HEK293 (cell line): Measurements from ENCODE around the gene TBC1D22A.

Experiments used
- CTCF ChIA-PET: fragments of 350-600 bp; formaldehyde crosslinking; extraction: SDS; loops from one replicate; lab custom pipeline; 2021; ENCODE audit warnings: antibody characterized with exemption; lab: Yijun Ruan, JAX
- POLR2A ChIA-PET: fragments of 300-600 bp; formaldehyde crosslinking; extraction: SDS; loops from one replicate; lab custom pipeline; 2020; ENCODE audit warnings: antibody characterized with exemption, inconsistent platforms; lab: Yijun Ruan, JAX
- H3K27ac ChIP-seq: fragments of 200-500 bp; sonication (Bioruptor generic); 2 replicates; pipeline ENCODE4 v1.5.1; 2014; ENCODE audit warnings: low read depth, low read length, control low read depth, inconsistent platforms; ENCODE audit errors: extremely low read depth
- H3K36me3 ChIP-seq, 2 experiments: fragments of 200-500 bp in 1 of 2; sonication (Bioruptor generic) in 1 of 2; 1 replicate in 1 of 2; 2 replicates in 1 of 2; pipeline ENCODE4 v1.5.1; 2014 to 2017; ENCODE audit warnings: inconsistent platforms in 2 of 2, low read length in 2 of 2; ENCODE audit not compliant: control insufficient read depth in 2 of 2, insufficient read depth in 1 of 2
- H3K4me1 ChIP-seq: fragments of 200-500 bp; sonication (Bioruptor generic); 2 replicates; pipeline ENCODE4 v1.5.1; 2014; ENCODE audit warnings: mild to moderate bottlenecking, low read length, inconsistent platforms; ENCODE audit not compliant: control insufficient read depth, insufficient read depth
- H3K4me3 ChIP-seq: 2 replicates; pipeline ENCODE4 v1.5.1; 2011; ENCODE audit warnings: low read depth, mild to moderate bottlenecking, control low read depth, low read length, moderate library complexity
- H3K9me3 ChIP-seq: fragments of 200-500 bp; sonication (Bioruptor generic); 2 replicates; pipeline ENCODE4 v1.5.1; 2014; ENCODE audit warnings: low read depth, low read length, inconsistent platforms; ENCODE audit not compliant: control insufficient read depth, insufficient read depth
- KLF7 ChIP-seq: fragments of 450-650 bp; formaldehyde crosslinking; IDR thresholded peaks from 2 replicates; pipeline ENCODE4 v1.5.1; 2016; ENCODE audit warnings: missing biosample characterization, missing genetic modification characterization, borderline replicate concordance
- KLF9 ChIP-seq: fragments of 450-650 bp; formaldehyde crosslinking; IDR thresholded peaks from 2 replicates; pipeline ENCODE4 v1.5.1; 2016; ENCODE audit warnings: missing biosample characterization, missing genetic modification characterization, low read depth
- MYNN ChIP-seq: fragments of 450-650 bp; formaldehyde crosslinking; IDR thresholded peaks from 2 replicates; pipeline ENCODE4 v1.5.1; 2016; ENCODE audit warnings: missing biosample characterization, missing genetic modification characterization, borderline replicate concordance
- MZF1 ChIP-seq: fragments of 450-650 bp; formaldehyde crosslinking; IDR thresholded peaks from 2 replicates; pipeline ENCODE4 v1.5.1; 2017; ENCODE audit warnings: missing biosample characterization, missing genetic modification characterization, borderline replicate concordance
- OVOL3 ChIP-seq: fragments of 450-650 bp; formaldehyde crosslinking; IDR thresholded peaks from 2 replicates; pipeline ENCODE4 v1.5.1; 2016; ENCODE audit warnings: missing biosample characterization, missing genetic modification characterization
- YY2 ChIP-seq: fragments of 450-650 bp; formaldehyde crosslinking; IDR thresholded peaks from 2 replicates; pipeline ENCODE4 v1.5.1; 2016; ENCODE audit warnings: missing biosample characterization, missing genetic modification characterization
- ZFP37 ChIP-seq: fragments of 450-650 bp; formaldehyde crosslinking; IDR thresholded peaks from 2 replicates; pipeline ENCODE4 v1.5.1; 2016; ENCODE audit warnings: missing biosample characterization, missing genetic modification characterization
- ZNF16 ChIP-seq: fragments of 450-650 bp; formaldehyde crosslinking; IDR thresholded peaks from 2 replicates; pipeline ENCODE4 v1.5.1; 2016; ENCODE audit warnings: low read depth, missing biosample characterization, missing genetic modification characterization
- ZNF2 ChIP-seq: fragments of 450-650 bp; formaldehyde crosslinking; IDR thresholded peaks from 2 replicates; pipeline ENCODE4 v1.5.1; 2016; ENCODE audit warnings: missing biosample characterization, missing genetic modification characterization
- ZNF239 ChIP-seq: fragments of 450-650 bp; formaldehyde crosslinking; IDR thresholded peaks from 2 replicates; pipeline ENCODE4 v1.5.1; 2016; ENCODE audit warnings: missing biosample characterization, missing genetic modification characterization
- ZNF48 ChIP-seq: fragments of 450-650 bp; formaldehyde crosslinking; IDR thresholded peaks from 2 replicates; pipeline ENCODE4 v1.5.1; 2016; ENCODE audit warnings: missing biosample characterization, missing genetic modification characterization
- ZNF555 ChIP-seq: fragments of 450-650 bp; formaldehyde crosslinking; conservative IDR thresholded peaks from 2 replicates; pipeline ENCODE4 v1.5.1; 2017; ENCODE audit warnings: missing biosample characterization, mild to moderate bottlenecking, missing genetic modification characterization, inconsistent platforms
- ZNF623 ChIP-seq: fragments of 450-650 bp; formaldehyde crosslinking; IDR thresholded peaks from 2 replicates; pipeline ENCODE4 v1.5.1; 2016; ENCODE audit warnings: missing biosample characterization, missing genetic modification characterization
- ZNF701 ChIP-seq: fragments of 450-650 bp; formaldehyde crosslinking; IDR thresholded peaks from 2 replicates; pipeline ENCODE4 v1.5.1; 2016; ENCODE audit warnings: missing biosample characterization, missing genetic modification characterization
- ZNF792 ChIP-seq: fragments of 450-650 bp; formaldehyde crosslinking; IDR thresholded peaks from 2 replicates; pipeline ENCODE4 v1.5.1; 2016; ENCODE audit warnings: missing biosample characterization, missing genetic modification characterization
- ZNF830 ChIP-seq: fragments of 450-650 bp; IDR thresholded peaks from 2 replicates; pipeline ENCODE4 v1.5.0; 2018; ENCODE audit warnings: missing biosample characterization, missing genetic modification characterization, low read depth, mild to moderate bottlenecking, moderate library complexity
- TF ChIP-seq, protein P1 (sequence below): fragments of 450-650 bp; formaldehyde crosslinking; IDR thresholded peaks from 2 replicates; pipeline ENCODE4 v1.5.1; 2016; ENCODE audit warnings: missing biosample characterization, missing genetic modification characterization
- TF ChIP-seq, protein P2 (sequence below): fragments of 450-650 bp; formaldehyde crosslinking; IDR thresholded peaks from 2 replicates; pipeline ENCODE4 v1.5.1; 2016; ENCODE audit warnings: missing biosample characterization, missing genetic modification characterization
- TF ChIP-seq, protein P3 (sequence below): sonication (generic); formaldehyde crosslinking; IDR thresholded peaks from 2 replicates; pipeline ENCODE4 v1.8.1; 2022; ENCODE audit warnings: mild to moderate bottlenecking, moderate library complexity, missing genetic modification reagents
- TF ChIP-seq, protein P4 (sequence below): fragments of 450-650 bp; formaldehyde crosslinking; IDR thresholded peaks from 2 replicates; pipeline ENCODE4 v1.5.1; 2016; ENCODE audit warnings: missing biosample characterization, missing genetic modification characterization
- TF ChIP-seq, protein P5 (sequence below): fragments of 450-650 bp; formaldehyde crosslinking; IDR thresholded peaks from 2 replicates; pipeline ENCODE4 v1.5.1; 2016; ENCODE audit warnings: missing biosample characterization, missing genetic modification characterization, low read depth
- TF ChIP-seq, protein P6 (sequence below): fragments of 450-650 bp; formaldehyde crosslinking; IDR thresholded peaks from 2 replicates; pipeline ENCODE4 v1.5.1; 2016; ENCODE audit warnings: missing biosample characterization, missing genetic modification characterization

TBC1D22A gene

DNA sequence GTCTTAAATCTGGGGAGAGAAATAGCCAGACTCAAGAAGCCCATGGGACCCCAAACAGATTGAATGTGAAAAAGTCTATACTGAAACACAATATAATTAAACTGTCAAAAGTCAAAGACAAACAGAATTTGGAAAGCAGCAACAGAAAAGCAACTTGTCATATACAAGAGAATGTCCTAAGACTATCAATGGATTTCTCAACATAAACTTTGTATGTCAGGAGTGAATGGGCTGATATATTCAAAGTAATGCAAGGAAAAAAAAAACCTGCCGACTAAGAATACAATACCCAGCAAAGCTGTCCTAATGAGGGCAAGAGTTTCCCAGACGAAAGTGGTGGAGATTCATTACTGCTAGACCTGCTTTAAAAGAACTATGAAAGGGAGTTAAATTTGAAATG is 73.2 kb downstream of the TBC1D22A start (continued):
- TF ChIP-seq MYNN (tag by site-specific recombination) (no peak), MZF1 (tag by site-specific recombination) (no peak)

DNA sequence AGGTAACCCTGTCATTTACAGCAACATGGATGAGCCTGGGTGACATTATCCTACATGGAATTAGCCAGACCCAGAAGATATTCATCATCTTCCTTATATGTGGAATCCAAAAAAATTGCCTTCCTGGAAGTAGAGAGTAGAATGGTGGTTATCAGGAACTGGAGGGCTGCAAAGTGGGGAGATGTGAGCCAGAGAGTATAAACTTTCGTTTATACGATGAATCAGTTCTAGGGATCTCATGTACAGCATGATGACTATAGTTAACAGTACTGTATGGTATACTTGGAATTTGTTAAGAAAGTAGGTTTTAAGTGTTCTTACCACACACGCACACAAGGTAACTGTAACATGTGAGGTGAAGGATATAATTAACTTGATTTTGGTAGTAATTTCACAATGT is 79.1 kb downstream of the TBC1D22A start:
- POLR2A ChIA-PET, result no interaction called here

DNA sequence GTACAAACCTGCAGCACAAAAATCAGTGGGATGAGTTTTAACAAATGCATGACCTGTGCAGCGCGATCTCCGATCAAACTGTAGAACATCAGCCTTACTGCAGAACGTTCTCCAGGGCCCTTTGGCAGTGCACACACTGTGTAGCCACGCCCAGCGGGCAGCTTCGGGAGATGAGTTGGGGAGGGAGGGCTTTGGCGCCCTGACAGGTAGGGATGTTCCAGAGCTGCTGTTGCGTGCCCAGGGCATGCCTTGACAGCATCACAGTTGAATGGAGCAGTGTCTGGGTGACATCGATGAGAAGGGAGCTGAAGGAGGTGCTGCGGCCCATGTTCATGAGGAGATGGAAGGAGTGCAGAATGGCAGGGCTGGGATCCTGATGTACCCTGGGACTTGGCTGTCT is 80.2 kb downstream of the TBC1D22A start:
- Histone ChIP-seq H3K4me1 (no peaks in the 10 kb centered on the region), H3K27ac (no peak overlapping the region), H3K9me3 (no peaks in the 10 kb centered on the region), H3K36me3 (no peaks in the 10 kb centered on the region), H3K4me3 (no peak overlapping the region)
- TF ChIP-seq OVOL3 (tag by site-specific recombination) (no peak), ZNF48 (no peak)
- TF ChIP-seq, protein P1, sequence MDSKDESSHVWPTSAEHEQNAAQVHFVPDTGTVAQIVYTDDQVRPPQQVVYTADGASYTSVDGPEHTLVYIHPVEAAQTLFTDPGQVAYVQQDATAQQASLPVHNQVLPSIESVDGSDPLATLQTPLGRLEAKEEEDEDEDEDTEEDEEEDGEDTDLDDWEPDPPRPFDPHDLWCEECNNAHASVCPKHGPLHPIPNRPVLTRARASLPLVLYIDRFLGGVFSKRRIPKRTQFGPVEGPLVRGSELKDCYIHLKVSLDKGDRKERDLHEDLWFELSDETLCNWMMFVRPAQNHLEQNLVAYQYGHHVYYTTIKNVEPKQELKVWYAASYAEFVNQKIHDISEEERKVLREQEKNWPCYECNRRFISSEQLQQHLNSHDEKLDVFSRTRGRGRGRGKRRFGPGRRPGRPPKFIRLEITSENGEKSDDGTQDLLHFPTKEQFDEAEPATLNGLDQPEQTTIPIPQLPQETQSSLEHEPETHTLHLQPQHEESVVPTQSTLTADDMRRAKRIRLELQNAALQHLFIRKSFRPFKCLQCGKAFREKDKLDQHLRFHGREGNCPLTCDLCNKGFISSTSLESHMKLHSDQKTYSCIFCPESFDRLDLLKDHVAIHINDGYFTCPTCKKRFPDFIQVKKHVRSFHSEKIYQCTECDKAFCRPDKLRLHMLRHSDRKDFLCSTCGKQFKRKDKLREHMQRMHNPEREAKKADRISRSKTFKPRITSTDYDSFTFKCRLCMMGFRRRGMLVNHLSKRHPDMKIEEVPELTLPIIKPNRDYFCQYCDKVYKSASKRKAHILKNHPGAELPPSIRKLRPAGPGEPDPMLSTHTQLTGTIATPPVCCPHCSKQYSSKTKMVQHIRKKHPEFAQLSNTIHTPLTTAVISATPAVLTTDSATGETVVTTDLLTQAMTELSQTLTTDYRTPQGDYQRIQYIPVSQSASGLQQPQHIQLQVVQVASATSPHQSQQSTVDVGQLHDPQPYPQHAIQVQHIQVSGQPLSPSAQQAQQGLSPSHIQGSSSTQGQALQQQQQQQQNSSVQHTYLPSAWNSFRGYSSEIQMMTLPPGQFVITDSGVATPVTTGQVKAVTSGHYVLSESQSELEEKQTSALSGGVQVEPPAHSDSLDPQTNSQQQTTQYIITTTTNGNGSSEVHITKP (tag by site-specific recombination), result no peak
- TF ChIP-seq, protein P2, sequence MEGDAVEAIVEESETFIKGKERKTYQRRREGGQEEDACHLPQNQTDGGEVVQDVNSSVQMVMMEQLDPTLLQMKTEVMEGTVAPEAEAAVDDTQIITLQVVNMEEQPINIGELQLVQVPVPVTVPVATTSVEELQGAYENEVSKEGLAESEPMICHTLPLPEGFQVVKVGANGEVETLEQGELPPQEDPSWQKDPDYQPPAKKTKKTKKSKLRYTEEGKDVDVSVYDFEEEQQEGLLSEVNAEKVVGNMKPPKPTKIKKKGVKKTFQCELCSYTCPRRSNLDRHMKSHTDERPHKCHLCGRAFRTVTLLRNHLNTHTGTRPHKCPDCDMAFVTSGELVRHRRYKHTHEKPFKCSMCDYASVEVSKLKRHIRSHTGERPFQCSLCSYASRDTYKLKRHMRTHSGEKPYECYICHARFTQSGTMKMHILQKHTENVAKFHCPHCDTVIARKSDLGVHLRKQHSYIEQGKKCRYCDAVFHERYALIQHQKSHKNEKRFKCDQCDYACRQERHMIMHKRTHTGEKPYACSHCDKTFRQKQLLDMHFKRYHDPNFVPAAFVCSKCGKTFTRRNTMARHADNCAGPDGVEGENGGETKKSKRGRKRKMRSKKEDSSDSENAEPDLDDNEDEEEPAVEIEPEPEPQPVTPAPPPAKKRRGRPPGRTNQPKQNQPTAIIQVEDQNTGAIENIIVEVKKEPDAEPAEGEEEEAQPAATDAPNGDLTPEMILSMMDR (tag by site-specific recombination), result no peak
- ChIA-PET POLR2A (no interaction called here), CTCF (interaction anchor here (1.7 kb wide), 1 partner anchor 39 kb away, joined by 4 read pairs; no protein-coding TSS in a partner anchor)

More for the DNA sequence above, 79.1 kb downstream of the TBC1D22A start:
- H3K27ac ChIP-seq, result no peak overlapping the region
- TF ChIP-seq, protein P3, sequence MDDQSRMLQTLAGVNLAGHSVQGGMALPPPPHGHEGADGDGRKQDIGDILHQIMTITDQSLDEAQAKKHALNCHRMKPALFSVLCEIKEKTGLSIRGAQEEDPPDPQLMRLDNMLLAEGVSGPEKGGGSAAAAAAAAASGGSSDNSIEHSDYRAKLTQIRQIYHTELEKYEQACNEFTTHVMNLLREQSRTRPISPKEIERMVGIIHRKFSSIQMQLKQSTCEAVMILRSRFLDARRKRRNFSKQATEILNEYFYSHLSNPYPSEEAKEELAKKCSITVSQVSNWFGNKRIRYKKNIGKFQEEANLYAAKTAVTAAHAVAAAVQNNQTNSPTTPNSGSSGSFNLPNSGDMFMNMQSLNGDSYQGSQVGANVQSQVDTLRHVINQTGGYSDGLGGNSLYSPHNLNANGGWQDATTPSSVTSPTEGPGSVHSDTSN (CRISPR knock-in tag), result no peak
- TF ChIP-seq ZNF830 (tag by site-specific recombination) (no peak), ZNF701 (tag by site-specific recombination) (no peak), ZNF792 (no peak), ZNF623 (tag by site-specific recombination) (no peak), KLF7 (tag by site-specific recombination) (no peak), ZNF239 (tag by site-specific recombination) (no peak), ZFP37 (tag by site-specific recombination) (no peak), ZNF2 (tag by site-specific recombination) (no peak), ZNF48 (no peak), ZNF16 (tag by site-specific recombination) (no peak), KLF9 (tag by site-specific recombination) (no peak), YY2 (tag by site-specific recombination) (no peak), ZNF555 (no peak)
- TF ChIP-seq, protein P4, sequence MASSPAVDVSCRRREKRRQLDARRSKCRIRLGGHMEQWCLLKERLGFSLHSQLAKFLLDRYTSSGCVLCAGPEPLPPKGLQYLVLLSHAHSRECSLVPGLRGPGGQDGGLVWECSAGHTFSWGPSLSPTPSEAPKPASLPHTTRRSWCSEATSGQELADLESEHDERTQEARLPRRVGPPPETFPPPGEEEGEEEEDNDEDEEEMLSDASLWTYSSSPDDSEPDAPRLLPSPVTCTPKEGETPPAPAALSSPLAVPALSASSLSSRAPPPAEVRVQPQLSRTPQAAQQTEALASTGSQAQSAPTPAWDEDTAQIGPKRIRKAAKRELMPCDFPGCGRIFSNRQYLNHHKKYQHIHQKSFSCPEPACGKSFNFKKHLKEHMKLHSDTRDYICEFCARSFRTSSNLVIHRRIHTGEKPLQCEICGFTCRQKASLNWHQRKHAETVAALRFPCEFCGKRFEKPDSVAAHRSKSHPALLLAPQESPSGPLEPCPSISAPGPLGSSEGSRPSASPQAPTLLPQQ (tag by site-specific recombination), result no peak
- TF ChIP-seq, protein P5, sequence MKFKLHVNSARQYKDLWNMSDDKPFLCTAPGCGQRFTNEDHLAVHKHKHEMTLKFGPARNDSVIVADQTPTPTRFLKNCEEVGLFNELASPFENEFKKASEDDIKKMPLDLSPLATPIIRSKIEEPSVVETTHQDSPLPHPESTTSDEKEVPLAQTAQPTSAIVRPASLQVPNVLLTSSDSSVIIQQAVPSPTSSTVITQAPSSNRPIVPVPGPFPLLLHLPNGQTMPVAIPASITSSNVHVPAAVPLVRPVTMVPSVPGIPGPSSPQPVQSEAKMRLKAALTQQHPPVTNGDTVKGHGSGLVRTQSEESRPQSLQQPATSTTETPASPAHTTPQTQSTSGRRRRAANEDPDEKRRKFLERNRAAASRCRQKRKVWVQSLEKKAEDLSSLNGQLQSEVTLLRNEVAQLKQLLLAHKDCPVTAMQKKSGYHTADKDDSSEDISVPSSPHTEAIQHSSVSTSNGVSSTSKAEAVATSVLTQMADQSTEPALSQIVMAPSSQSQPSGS (tag by site-specific recombination), result no peak
- TF ChIP-seq, protein P6, sequence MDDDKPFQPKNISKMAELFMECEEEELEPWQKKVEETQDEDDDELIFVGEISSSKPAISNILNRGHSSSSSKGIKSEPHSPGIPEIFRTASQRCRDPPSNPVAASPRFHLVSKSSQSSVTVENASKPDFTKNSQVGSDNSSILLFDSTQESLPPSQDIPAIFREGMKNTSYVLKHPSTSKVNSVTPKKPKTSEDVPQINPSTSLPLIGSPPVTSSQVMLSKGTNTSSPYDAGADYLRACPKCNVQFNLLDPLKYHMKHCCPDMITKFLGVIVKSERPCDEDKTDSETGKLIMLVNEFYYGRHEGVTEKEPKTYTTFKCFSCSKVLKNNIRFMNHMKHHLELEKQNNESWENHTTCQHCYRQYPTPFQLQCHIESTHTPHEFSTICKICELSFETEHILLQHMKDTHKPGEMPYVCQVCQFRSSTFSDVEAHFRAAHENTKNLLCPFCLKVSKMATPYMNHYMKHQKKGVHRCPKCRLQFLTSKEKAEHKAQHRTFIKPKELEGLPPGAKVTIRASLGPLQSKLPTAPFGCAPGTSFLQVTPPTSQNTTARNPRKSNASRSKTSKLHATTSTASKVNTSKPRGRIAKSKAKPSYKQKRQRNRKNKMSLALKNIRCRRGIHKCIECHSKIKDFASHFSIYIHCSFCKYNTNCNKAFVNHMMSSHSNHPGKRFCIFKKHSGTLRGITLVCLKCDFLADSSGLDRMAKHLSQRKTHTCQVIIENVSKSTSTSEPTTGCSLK, result no peak
- no peak overlapping the region for H3K4me3 ChIP-seq
- H3K36me3 ChIP-seq, result no peaks in the 10 kb centered on the region
- H3K4me1 ChIP-seq, result no peaks in the 10 kb centered on the region
- H3K9me3 ChIP-seq, result no peaks in the 10 kb centered on the region
- CTCF ChIA-PET, result no interaction called here
